Measurements from ENCODE around the gene RPTOR. TPM values are rescaled to one million over a fixed set of nuclear protein-coding genes. Genes with fewer than 3 reads are reported as not detected.

RPTOR gene
- polyA plus RNA-seq, 1 donor from 2014 or later: 8.0 TPM

DNA sequence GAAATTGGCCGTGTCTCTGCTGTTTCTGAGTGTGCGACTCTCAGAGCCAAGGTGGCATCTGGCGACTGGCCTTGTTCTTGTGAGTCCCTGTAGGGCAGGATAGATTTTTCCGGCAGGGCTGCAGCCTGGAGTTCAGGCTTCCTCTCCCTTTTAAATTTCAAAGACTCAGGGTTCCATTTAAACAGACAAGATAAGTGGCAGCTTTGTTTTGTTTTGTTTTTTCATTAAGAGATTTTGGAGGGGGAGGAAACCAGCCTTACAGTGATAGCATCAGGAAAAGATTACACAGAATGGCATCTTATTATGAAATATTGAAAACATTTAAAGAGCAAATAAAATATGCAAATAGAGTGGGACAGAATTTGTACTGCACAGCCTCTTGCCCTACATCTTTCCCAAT is 151.3 kb downstream of the RPTOR start:
- Histone ChIP-seq H3K4me2 (ENCODE audit: low read length) (no peak overlapping the region), H3K79me2 (replicated peaks; ENCODE audit: insufficient read depth, low read length) (no peaks in the 10 kb centered on the region), H3K27ac (ENCODE audit: low read length) (no peak overlapping the region)

DNA sequence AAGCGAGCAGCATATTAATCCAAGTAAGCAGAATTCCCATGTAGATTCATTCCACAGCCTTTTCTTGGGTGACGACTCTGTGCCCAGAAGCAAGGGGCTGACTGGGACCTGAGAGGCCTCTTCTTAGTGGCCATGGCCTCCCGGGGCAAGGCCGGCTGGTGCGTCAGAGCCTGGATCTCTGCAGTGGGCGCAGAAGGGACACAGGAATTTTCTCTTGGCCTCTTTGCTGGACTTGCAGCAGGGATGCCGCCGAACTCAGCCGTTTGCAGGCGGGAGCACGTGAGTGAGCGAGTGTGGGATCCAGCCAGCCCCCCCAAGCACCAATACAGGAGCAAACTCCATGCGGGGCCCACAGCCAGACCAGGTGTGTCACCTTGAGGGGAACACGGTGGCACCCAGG is 151.8 kb downstream of the RPTOR start:
- no peak for TF ChIP-seq POLR2AphosphoS5 (IDR thresholded peaks at IDR 0.05)
- no peak for TF ChIP-seq SMC3 (conservative IDR thresholded peaks at IDR 0.05; ENCODE audit: poor library complexity)
- no peak overlapping the region for H2AFZ ChIP-seq (ENCODE audit: low read depth, low read length)
- no peak overlapping the region for H3K4me3 ChIP-seq (ENCODE audit: low read length)
- no peak overlapping the region for H3K4me2 ChIP-seq (ENCODE audit: low read length)
- H3K27me3 ChIP-seq (ENCODE audit: insufficient read depth, low read depth, low read length): no peaks in the 10 kb centered on the region
- no peaks in the 10 kb centered on the region for H3K9me2 ChIP-seq (ENCODE audit: insufficient read depth, low read length)
- no peaks in the 10 kb centered on the region for H4K20me1 ChIP-seq (ENCODE audit: insufficient read depth)
- no peak overlapping the region for H3K27ac ChIP-seq (ENCODE audit: low read length)
- H3K9ac ChIP-seq (ENCODE audit: low read length): no peak overlapping the region
- H3K36me3 ChIP-seq (ENCODE audit: insufficient read depth, low read length): no peaks in the 10 kb centered on the region
- H3K9me3 ChIP-seq (ENCODE audit: low read length): no peaks in the 10 kb centered on the region
- no peaks in the 10 kb centered on the region for H3F3A ChIP-seq (ENCODE audit: insufficient read depth, low read length, poor library complexity, severe bottlenecking)
- H3K79me2 ChIP-seq (replicated peaks; ENCODE audit: insufficient read depth, low read length): no peaks in the 10 kb centered on the region

More for the DNA sequence above, 151.3 kb downstream of the RPTOR start:
- no peak overlapping the region for H3K4me3 ChIP-seq (ENCODE audit: low read length)
- no peak overlapping the region for H2AFZ ChIP-seq (ENCODE audit: low read depth, low read length)
- no peaks in the 10 kb centered on the region for H3K9me3 ChIP-seq (ENCODE audit: low read length)
- no peaks in the 10 kb centered on the region for H3K36me3 ChIP-seq (ENCODE audit: insufficient read depth, low read length)
- no peaks in the 10 kb centered on the region for H3F3A ChIP-seq (ENCODE audit: insufficient read depth, low read length, poor library complexity, severe bottlenecking)
- H3K27me3 ChIP-seq (ENCODE audit: insufficient read depth, low read depth, low read length): no peaks in the 10 kb centered on the region
- TF ChIP-seq REST (IDR thresholded peaks at IDR 0.05; ENCODE audit: borderline replicate concordance) (no peak), MXI1 (conservative IDR thresholded peaks at IDR 0.05; ENCODE audit: poor library complexity, severe bottlenecking) (no peak), SMC3 (conservative IDR thresholded peaks at IDR 0.05; ENCODE audit: poor library complexity) (no peak), EP300 (conservative IDR thresholded peaks at IDR 0.05; ENCODE audit: poor library complexity, severe bottlenecking) (no peak), EZH2 (IDR thresholded peaks at IDR 0.05; ENCODE audit: borderline replicate concordance, insufficient read depth, low read length, poor library complexity, severe bottlenecking) (no peak), POLR2AphosphoS5 (IDR thresholded peaks at IDR 0.05) (no peak), TAF1 (IDR thresholded peaks at IDR 0.05; ENCODE audit: low read depth) (no peak), RAD21 (conservative IDR thresholded peaks at IDR 0.05) (no peak)
- TF ChIP-seq, protein P1, sequence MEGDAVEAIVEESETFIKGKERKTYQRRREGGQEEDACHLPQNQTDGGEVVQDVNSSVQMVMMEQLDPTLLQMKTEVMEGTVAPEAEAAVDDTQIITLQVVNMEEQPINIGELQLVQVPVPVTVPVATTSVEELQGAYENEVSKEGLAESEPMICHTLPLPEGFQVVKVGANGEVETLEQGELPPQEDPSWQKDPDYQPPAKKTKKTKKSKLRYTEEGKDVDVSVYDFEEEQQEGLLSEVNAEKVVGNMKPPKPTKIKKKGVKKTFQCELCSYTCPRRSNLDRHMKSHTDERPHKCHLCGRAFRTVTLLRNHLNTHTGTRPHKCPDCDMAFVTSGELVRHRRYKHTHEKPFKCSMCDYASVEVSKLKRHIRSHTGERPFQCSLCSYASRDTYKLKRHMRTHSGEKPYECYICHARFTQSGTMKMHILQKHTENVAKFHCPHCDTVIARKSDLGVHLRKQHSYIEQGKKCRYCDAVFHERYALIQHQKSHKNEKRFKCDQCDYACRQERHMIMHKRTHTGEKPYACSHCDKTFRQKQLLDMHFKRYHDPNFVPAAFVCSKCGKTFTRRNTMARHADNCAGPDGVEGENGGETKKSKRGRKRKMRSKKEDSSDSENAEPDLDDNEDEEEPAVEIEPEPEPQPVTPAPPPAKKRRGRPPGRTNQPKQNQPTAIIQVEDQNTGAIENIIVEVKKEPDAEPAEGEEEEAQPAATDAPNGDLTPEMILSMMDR (IDR thresholded peaks at IDR 0.05; ENCODE audit: poor library complexity, severe bottlenecking): no peak
- H3K9me2 ChIP-seq (ENCODE audit: insufficient read depth, low read length): no peaks in the 10 kb centered on the region
- no peaks in the 10 kb centered on the region for H4K20me1 ChIP-seq (ENCODE audit: insufficient read depth)
- no peak overlapping the region for H3K9ac ChIP-seq (ENCODE audit: low read length)

DNA sequence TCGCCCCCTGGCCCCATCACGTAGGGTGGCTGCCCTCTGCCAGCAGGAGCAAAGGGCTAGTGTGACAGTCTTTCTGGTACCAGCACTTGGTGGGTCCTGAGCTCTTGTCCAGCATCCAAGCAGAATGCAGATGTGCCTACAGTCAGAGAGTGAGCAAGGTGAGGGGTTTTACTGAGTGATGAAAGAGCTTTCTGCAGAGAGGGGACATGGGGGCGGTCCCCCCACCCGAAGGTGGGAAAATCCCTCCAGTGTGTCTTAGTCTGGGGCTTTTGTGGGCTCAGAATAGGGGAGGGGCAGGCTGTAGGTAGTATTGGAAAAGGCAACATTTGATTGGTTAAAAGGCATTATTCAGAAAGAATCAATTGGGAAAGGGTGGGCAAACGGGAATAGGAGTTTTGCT is 152.3 kb downstream of the RPTOR start:
- Histone ChIP-seq H3K4me2 (ENCODE audit: low read length) (no peak overlapping the region), H3F3A (ENCODE audit: insufficient read depth, low read length, poor library complexity, severe bottlenecking) (no peaks in the 10 kb centered on the region), H3K9me3 (ENCODE audit: low read length) (no peaks in the 10 kb centered on the region), H4K20me1 (ENCODE audit: insufficient read depth) (no peaks in the 10 kb centered on the region), H3K27me3 (ENCODE audit: insufficient read depth, low read depth, low read length) (no peaks in the 10 kb centered on the region), H3K4me3 (ENCODE audit: low read length) (no peak overlapping the region), H3K27ac (ENCODE audit: low read length) (no peak overlapping the region), H3K36me3 (ENCODE audit: insufficient read depth, low read length) (no peaks in the 10 kb centered on the region), H3K9me2 (ENCODE audit: insufficient read depth, low read length) (no peaks in the 10 kb centered on the region), H2AFZ (ENCODE audit: low read depth, low read length) (no peak overlapping the region), H3K79me2 (replicated peaks; ENCODE audit: insufficient read depth, low read length) (no peaks in the 10 kb centered on the region), H3K9ac (ENCODE audit: low read length) (no peak overlapping the region)
- TF ChIP-seq, protein P1 (IDR thresholded peaks at IDR 0.05; ENCODE audit: poor library complexity, severe bottlenecking): no peak
- TF ChIP-seq POLR2AphosphoS5 (IDR thresholded peaks at IDR 0.05) (no peak), MXI1 (conservative IDR thresholded peaks at IDR 0.05; ENCODE audit: poor library complexity, severe bottlenecking) (no peak), REST (IDR thresholded peaks at IDR 0.05; ENCODE audit: borderline replicate concordance) (no peak)
